ENCODE results near the gene ECEL1. TPM values are rescaled to one million over a fixed set of nuclear protein-coding genes. Genes with fewer than 3 reads are reported as not detected.

The ECEL1 gene
- total RNA-seq, result under 1 TPM; 0.09 to 0.31 TPM
- polyA plus RNA-seq, result under 1 TPM; 0.14 to 0.35 TPM
- long read RNA-seq, donor 1, result 0 reads
- long read RNA-seq, donor 2, result 0 reads
- long read RNA-seq, donor 3, result 0 reads
- long read RNA-seq, donor 4, result 0 reads
- long read RNA-seq, donor 5, result 0 reads

GRCh38 chr2:232487385-232488096, at the start of gene ECEL1:
Gene ECEL1 (minus strand): TSS chr2:232487834. CDS start chr2:232486653, 1,181 bp downstream.
- no peak for TF ChIP-seq CTCF (IDR thresholded peaks at IDR 0.05; ENCODE audit: control extremely low read depth, extremely low read depth)
- Histone ChIP-seq H3K4me3 (no peak within 1 kb of the TSS), H3K4me1 (ENCODE audit: control insufficient read depth in 5 of 5, insufficient read depth in 5 of 5, low read length in 5 of 5) (peaks cover 0 to 7% (median 0%) of the 10 kb centered on the region in 5 donors), H3K9me3 (ENCODE audit: control insufficient read depth in 4 of 4, insufficient read depth in 3 of 4, low read length in 3 of 4) (peaks cover 0 to 5% (median 0%) of the 10 kb centered on the region in 4 donors), H3K27ac (ENCODE audit: low read depth in 1 of 2, low read length in 1 of 2) (no peak within 1 kb of the TSS), H3K27me3 (ENCODE audit: control insufficient read depth in 3 of 3, insufficient read depth in 3 of 3, low read length in 2 of 3) (peaks cover 10 to 54% (median 29%) of the 10 kb centered on the region in 3 donors), H3K9ac (ENCODE audit: insufficient read depth in 1 of 2, low read length in 2 of 2) (no peak within 1 kb of the TSS), H3K36me3 (ENCODE audit: control insufficient read depth in 4 of 4, insufficient read depth in 4 of 4, low read length in 4 of 4) (no peaks in the 10 kb centered on the region)
- DNase-seq, result no peak
- no peak for ATAC-seq (ENCODE audit: insufficient read depth, low FRiP score)
- 1 to 2% methylated on average over 63 to 102 of the region's 102 CpGs for WGBS, 2 donors

GRCh38 chr2:232537079-232537478, 49.4 kb upstream of the ECEL1 start:
- DNase-seq (no peak), ATAC-seq (ENCODE audit: insufficient read depth, low FRiP score) (no peak)

GRCh38 chr2:232535761-232536530, 48.3 kb upstream of the ECEL1 start:
- H3K4me3 ChIP-seq, result no peak overlapping the region
- peaks cover 0 to 6% (median 3%) of the 10 kb centered on the region in 4 donors for H3K9me3 ChIP-seq (ENCODE audit: control insufficient read depth in 4 of 4, insufficient read depth in 3 of 4, low read length in 3 of 4)
- H3K9ac ChIP-seq (ENCODE audit: insufficient read depth in 1 of 2, low read length in 2 of 2), result no peak overlapping the region
- no peak for TF ChIP-seq CTCF (IDR thresholded peaks at IDR 0.05; ENCODE audit: control extremely low read depth, extremely low read depth)
- H3K4me1 ChIP-seq (ENCODE audit: control insufficient read depth in 5 of 5, insufficient read depth in 5 of 5, low read length in 5 of 5), result peaks cover 0 to 6% (median 0%) of the 10 kb centered on the region in 5 donors
- H3K27me3 ChIP-seq (ENCODE audit: control insufficient read depth in 3 of 3, insufficient read depth in 3 of 3, low read length in 2 of 3), result peaks cover 0 to 4% (median 0%) of the 10 kb centered on the region in 3 donors
- no peak for ATAC-seq (ENCODE audit: insufficient read depth, low FRiP score)
- WGBS, 2 donors, result 86 to 88% methylated on average over 5 of the region's 5 CpGs
- no peak for DNase-seq
- no peak overlapping the region for H3K27ac ChIP-seq (ENCODE audit: low read depth in 1 of 2, low read length in 1 of 2)
- H3K36me3 ChIP-seq (ENCODE audit: control insufficient read depth in 4 of 4, insufficient read depth in 4 of 4, low read length in 4 of 4), result no peaks in the 10 kb centered on the region

More at GRCh38 chr2:232537079-232537478, 49.4 kb upstream of the ECEL1 start:
- whole genome bisulfite sequencing, 2 donors, result 56 to 69% methylated on average over 5 of the region's 5 CpGs
- Histone ChIP-seq H3K36me3 (ENCODE audit: control insufficient read depth in 4 of 4, insufficient read depth in 4 of 4, low read length in 4 of 4) (no peaks in the 10 kb centered on the region), H3K9ac (ENCODE audit: insufficient read depth in 1 of 2, low read length in 2 of 2) (no peak overlapping the region), H3K9me3 (ENCODE audit: control insufficient read depth in 4 of 4, insufficient read depth in 3 of 4, low read length in 3 of 4) (peaks cover 0 to 6% (median 3%) of the 10 kb centered on the region in 4 donors), H3K4me3 (no peak overlapping the region), H3K27ac (ENCODE audit: low read depth in 1 of 2, low read length in 1 of 2) (no peak overlapping the region), H3K27me3 (ENCODE audit: control insufficient read depth in 3 of 3, insufficient read depth in 3 of 3, low read length in 2 of 3) (peaks cover 0 to 4% (median 0%) of the 10 kb centered on the region in 3 donors), H3K4me1 (ENCODE audit: control insufficient read depth in 5 of 5, insufficient read depth in 5 of 5, low read length in 5 of 5) (peaks cover 0 to 6% (median 0%) of the 10 kb centered on the region in 5 donors)
- TF ChIP-seq CTCF (IDR thresholded peaks at IDR 0.05; ENCODE audit: control extremely low read depth, extremely low read depth), result no peak
